Thoracic aorta (tissue), 2 donors: ENCODE data around the gene DBF4B. TPM values are rescaled to one million over a fixed set of nuclear protein-coding genes. Genes with fewer than 3 reads are reported as not detected.

Experiments used
- ATAC-seq: fragments of 150-250 bp; one replicate; pipeline ENCODE4 v1.8.0; 2017; ENCODE audit warnings: low read depth; ENCODE audit not compliant: insufficient number of reproducible peaks, low FRiP score
- DNase-seq: peaks from one replicate; pipeline ENCODE4 v3.0.0-alpha.2; 2020; ENCODE audit warnings: low spot score
- H3K27ac ChIP-seq, 2 donors: fragments of 200-600 bp; sonication (generic); 1 replicate in 1 of 2; 2 replicates in 1 of 2; pipeline ENCODE4 v1.5.1; 2016; ENCODE audit warnings: mild to moderate bottlenecking in 2 of 2, moderate library complexity in 2 of 2
- H3K27me3 ChIP-seq: fragments of 200-600 bp; sonication (generic); replicated peaks from 2 replicates; pipeline ENCODE4 v1.6.0; 2016; ENCODE audit warnings: mild to moderate bottlenecking; ENCODE audit not compliant: insufficient read depth
- H3K36me3 ChIP-seq: fragments of 200-600 bp; sonication (generic); one replicate; pipeline ENCODE4 v1.5.1; 2016
- H3K4me1 ChIP-seq, 2 donors: fragments of 200-600 bp; sonication (generic); 1 replicate in 1 of 2; 2 replicates in 1 of 2; pipeline versions ENCODE4 v1.5.1 to v1.6.0; 2016; ENCODE audit warnings: low read depth in 2 of 2, mild to moderate bottlenecking in 1 of 2; ENCODE audit not compliant: control insufficient read depth in 1 of 2
- H3K4me3 ChIP-seq: fragments of 200-600 bp; sonication (generic); 2 replicates; pipeline ENCODE4 v1.5.1; 2016; ENCODE audit warnings: mild to moderate bottlenecking
- H3K9me3 ChIP-seq: fragments of 200-600 bp; sonication (generic); 2 replicates; pipeline ENCODE4 v1.5.1; 2016
- CTCF ChIP-seq: fragments of 200-600 bp; sonication (generic); IDR thresholded peaks from one replicate; pipeline ENCODE4 v1.5.1; 2019; ENCODE audit warnings: antibody characterized with exemption
- total RNA-seq, 2 donors: library from RNA; depleted of rRNA; stranded (reverse); fragments of >200 nt; gene quantifications; one replicate each; pipeline versions ENCODE4 v1.1.0 to v1.2.3, GENCODE V29; 2016

The DBF4B gene
- total RNA-seq, 2 donors from 2014 or later = 5.7 to 7.8 TPM

GRCh38 chr17:44768505-44769142, 60.2 kb downstream of the DBF4B start:
- H3K36me3 ChIP-seq = no peaks in the 10 kb centered on the region
- H3K27me3 ChIP-seq = no peaks in the 10 kb centered on the region
- no peak overlapping the region for H3K27ac ChIP-seq
- no peak overlapping the region for H3K4me3 ChIP-seq
- no peaks in the 10 kb centered on the region for H3K9me3 ChIP-seq
- no peak for TF ChIP-seq CTCF
- no peak for DNase-seq
- H3K4me1 ChIP-seq = no peaks in the 10 kb centered on the region
- ATAC-seq = no peak

- no peak overlapping the region for H3K4me3 ChIP-seq
- no peaks in the 10 kb centered on the region for H3K36me3 ChIP-seq
- no peaks in the 10 kb centered on the region for H3K27me3 ChIP-seq
- no peaks in the 10 kb centered on the region for H3K4me1 ChIP-seq
- ATAC-seq (no peak), DNase-seq (no peak)
- no peak overlapping the region for H3K27ac ChIP-seq
- no peak for TF ChIP-seq CTCF
- no peaks in the 10 kb centered on the region for H3K9me3 ChIP-seq
These were observed 60.8 kb downstream of the DBF4B start for GRCh38 chr17:44769230-44769629.

- DNase-seq (no peak), ATAC-seq (no peak)
- Histone ChIP-seq H3K4me1 (no peaks in the 10 kb centered on the region), H3K9me3 (no peaks in the 10 kb centered on the region), H3K36me3 (no peaks in the 10 kb centered on the region), H3K27me3 (no peaks in the 10 kb centered on the region), H3K4me3 (no peak overlapping the region), H3K27ac (no peak overlapping the region)
- no peak for TF ChIP-seq CTCF
These were observed 61.2 kb downstream of the DBF4B start for GRCh38 chr17:44769647-44770084.

- Histone ChIP-seq H3K27ac (no peak overlapping the region), H3K36me3 (no peaks in the 10 kb centered on the region), H3K9me3 (no peaks in the 10 kb centered on the region), H3K4me1 (peaks cover 0 to 5% of the 10 kb centered on the region in 2 donors), H3K27me3 (no peaks in the 10 kb centered on the region), H3K4me3 (no peak overlapping the region)
- no peak for TF ChIP-seq CTCF
- ATAC-seq (no peak), DNase-seq (no peak)
These were observed 61.9 kb downstream of the DBF4B start for GRCh38 chr17:44770166-44770925.

GRCh38 chr17:44772308-44773045, 64.0 kb downstream of the DBF4B start:
- Histone ChIP-seq H3K4me3 (no peak overlapping the region), H3K36me3 (no peaks in the 10 kb centered on the region), H3K27me3 (no peaks in the 10 kb centered on the region), H3K4me1 (peaks cover 3 to 14% of the 10 kb centered on the region in 2 donors), H3K27ac (no peak overlapping the region), H3K9me3 (no peaks in the 10 kb centered on the region)
- DNase-seq = no peak
- ATAC-seq = no peak
- no peak for TF ChIP-seq CTCF
